Stomach (tissue), 4 donors: ENCODE measurements around the gene DHRSX.

Experiments
- CTCF ChIP-seq, 7 experiments: fragments of 450-650 bp in 4 of 7; fragments of 200-600 bp in 3 of 7; sonication (generic) in 3 of 7; IDR thresholded peaks; one replicate each; pipeline ENCODE4 v1.5.1; 2016 to 2019; ENCODE audit warnings: antibody characterized with exemption in 7 of 7, control low read depth in 2 of 7, mild to moderate bottlenecking in 1 of 7
- EP300 ChIP-seq: sonication (generic); formaldehyde crosslinking; IDR thresholded peaks from one replicate; pipeline ENCODE4 v1.6.1; 2017; ENCODE audit warnings: antibody characterized with exemption
- POLR2A ChIP-seq, 4 donors: fragments of 450-650 bp; IDR thresholded peaks; one replicate each; pipeline ENCODE4 v1.6.1; 2016; ENCODE audit warnings: antibody characterized with exemption in 4 of 4, control low read depth in 2 of 4, mild to moderate bottlenecking in 1 of 4, moderate library complexity in 1 of 4
- POLR2AphosphoS5 ChIP-seq, 3 donors: sonication (generic); formaldehyde crosslinking; IDR thresholded peaks; one replicate each; pipeline ENCODE4 v1.6.1; 2016; ENCODE audit warnings: antibody characterized with exemption in 3 of 3

GRCh38 chrX:2345562-2345961 lies 155.2 kb downstream of the DHRSX start:
- TF ChIP-seq CTCF (IDR thresholded peaks at IDR 0.05) (no peak), POLR2AphosphoS5 (IDR thresholded peaks at IDR 0.05) (no peak), EP300 (no peak), POLR2A (IDR thresholded peaks at IDR 0.05) (no peak)
